ENCODE measurements around the gene MAN1C1.

DNA sequence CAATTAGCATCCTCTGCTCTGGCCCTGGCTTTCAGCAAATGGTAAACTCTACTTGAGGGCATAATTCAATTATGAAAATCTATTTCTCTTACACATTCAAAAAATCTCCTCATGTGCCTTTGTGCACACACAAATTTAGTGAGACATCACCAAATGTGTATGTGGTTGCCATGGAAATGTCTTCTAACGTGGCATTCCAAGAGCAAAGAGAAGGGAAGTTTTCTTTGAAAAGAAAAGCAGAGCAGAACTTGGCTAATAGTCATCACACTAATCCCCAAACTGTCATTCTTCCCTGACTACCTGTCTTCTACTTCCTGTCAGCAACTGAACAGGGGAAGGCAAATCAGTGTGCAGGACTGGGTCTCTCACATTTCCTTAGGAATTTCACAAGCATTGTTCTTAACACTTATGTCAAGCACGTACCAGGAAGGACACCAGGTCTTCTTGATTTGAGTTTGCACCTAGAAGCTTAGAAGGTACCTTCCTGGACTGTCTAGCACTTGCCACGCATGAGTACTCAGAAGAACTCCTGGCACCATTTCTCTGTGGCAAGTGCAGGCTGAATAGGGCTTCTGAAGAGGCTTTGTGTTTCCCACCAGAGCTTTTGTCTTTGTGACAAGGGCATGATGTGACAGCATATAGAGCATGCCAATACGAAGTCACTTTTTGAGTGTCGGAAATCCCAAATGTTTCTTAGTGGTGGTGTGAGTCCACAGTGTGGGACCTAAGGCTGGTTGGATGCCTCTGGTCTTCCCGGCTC, 32.3 kb downstream of the MAN1C1 start:
- TF ChIP-seq EZH2 (IDR thresholded peaks at IDR 0.05; ENCODE audit: borderline replicate concordance, low read length), result no peak
- TF ChIP-seq, protein P1, sequence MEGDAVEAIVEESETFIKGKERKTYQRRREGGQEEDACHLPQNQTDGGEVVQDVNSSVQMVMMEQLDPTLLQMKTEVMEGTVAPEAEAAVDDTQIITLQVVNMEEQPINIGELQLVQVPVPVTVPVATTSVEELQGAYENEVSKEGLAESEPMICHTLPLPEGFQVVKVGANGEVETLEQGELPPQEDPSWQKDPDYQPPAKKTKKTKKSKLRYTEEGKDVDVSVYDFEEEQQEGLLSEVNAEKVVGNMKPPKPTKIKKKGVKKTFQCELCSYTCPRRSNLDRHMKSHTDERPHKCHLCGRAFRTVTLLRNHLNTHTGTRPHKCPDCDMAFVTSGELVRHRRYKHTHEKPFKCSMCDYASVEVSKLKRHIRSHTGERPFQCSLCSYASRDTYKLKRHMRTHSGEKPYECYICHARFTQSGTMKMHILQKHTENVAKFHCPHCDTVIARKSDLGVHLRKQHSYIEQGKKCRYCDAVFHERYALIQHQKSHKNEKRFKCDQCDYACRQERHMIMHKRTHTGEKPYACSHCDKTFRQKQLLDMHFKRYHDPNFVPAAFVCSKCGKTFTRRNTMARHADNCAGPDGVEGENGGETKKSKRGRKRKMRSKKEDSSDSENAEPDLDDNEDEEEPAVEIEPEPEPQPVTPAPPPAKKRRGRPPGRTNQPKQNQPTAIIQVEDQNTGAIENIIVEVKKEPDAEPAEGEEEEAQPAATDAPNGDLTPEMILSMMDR (conservative IDR thresholded peaks at IDR 0.05 in 1 of 2, IDR thresholded peaks at IDR 0.05 in 1 of 2; ENCODE audit: extremely low read depth in 1 of 2, insufficient read depth in 1 of 2, low read depth in 1 of 2, low read length in 2 of 2), result no peak
